Mucosa of stomach (tissue), 1 donor: ENCODE results near the gene CYTH1.

Source experiments
- H3K27me3 ChIP-seq: one replicate; pipeline ENCODE4 v1.7.0; 2013; ENCODE audit warnings: mild to moderate bottlenecking, low read length; ENCODE audit not compliant: control insufficient read depth, insufficient read depth
- H3K36me3 ChIP-seq: one replicate; pipeline ENCODE4 v1.7.0; 2013; ENCODE audit warnings: low read length; ENCODE audit not compliant: control insufficient read depth, insufficient read depth
- H3K4me1 ChIP-seq: one replicate; pipeline ENCODE4 v1.7.0; 2013; ENCODE audit warnings: mild to moderate bottlenecking, low read length; ENCODE audit not compliant: control insufficient read depth, insufficient read depth
- H3K4me3 ChIP-seq: one replicate; pipeline ENCODE4 v1.7.0; 2013; ENCODE audit warnings: low read length
- H3K9ac ChIP-seq: one replicate; pipeline ENCODE4 v1.7.0; 2013; ENCODE audit warnings: mild to moderate bottlenecking, low read length, moderate library complexity
- H3K9me3 ChIP-seq: one replicate; pipeline ENCODE4 v1.7.0; 2013; ENCODE audit warnings: mild to moderate bottlenecking, low read length, moderate library complexity; ENCODE audit not compliant: control insufficient read depth
- donor health status: Pancreatic carcinoma.

The CYTH1 gene

GRCh38 chr17:78712043-78712442, 70.0 kb downstream of the CYTH1 start:
- H3K9ac ChIP-seq = no peak overlapping the region
- H3K27me3 ChIP-seq = no peaks in the 10 kb centered on the region
- H3K9me3 ChIP-seq = no peaks in the 10 kb centered on the region
- no peaks in the 10 kb centered on the region for H3K36me3 ChIP-seq
- no peak overlapping the region for H3K4me3 ChIP-seq
- peaks cover 43% of the 10 kb centered on the region for H3K4me1 ChIP-seq

DNA sequence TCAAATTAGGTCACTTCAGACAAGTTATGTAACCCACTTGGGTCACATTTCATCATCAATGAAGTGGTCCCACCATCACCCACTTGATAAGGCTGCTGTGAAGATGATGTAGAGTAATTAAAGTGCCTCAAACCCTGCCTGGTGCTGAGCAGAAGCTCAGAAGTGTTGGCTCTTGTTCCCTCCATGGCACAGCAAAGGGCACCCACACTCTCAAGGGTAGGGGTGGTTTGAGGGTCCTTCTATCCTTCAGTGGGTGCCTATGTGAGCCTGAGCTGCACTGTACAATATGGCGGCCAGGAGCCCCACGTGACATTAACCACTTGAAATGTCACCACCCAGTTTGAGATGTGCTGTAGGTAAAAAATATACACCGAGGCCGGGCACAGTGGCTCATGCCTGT, 71.5 kb downstream of the CYTH1 start:
- H3K9me3 ChIP-seq = no peaks in the 10 kb centered on the region
- H3K9ac ChIP-seq = no peak overlapping the region
- no peaks in the 10 kb centered on the region for H3K27me3 ChIP-seq
- no peaks in the 10 kb centered on the region for H3K36me3 ChIP-seq
- H3K4me3 ChIP-seq = no peak overlapping the region
- peaks cover 29% of the 10 kb centered on the region for H3K4me1 ChIP-seq

DNA sequence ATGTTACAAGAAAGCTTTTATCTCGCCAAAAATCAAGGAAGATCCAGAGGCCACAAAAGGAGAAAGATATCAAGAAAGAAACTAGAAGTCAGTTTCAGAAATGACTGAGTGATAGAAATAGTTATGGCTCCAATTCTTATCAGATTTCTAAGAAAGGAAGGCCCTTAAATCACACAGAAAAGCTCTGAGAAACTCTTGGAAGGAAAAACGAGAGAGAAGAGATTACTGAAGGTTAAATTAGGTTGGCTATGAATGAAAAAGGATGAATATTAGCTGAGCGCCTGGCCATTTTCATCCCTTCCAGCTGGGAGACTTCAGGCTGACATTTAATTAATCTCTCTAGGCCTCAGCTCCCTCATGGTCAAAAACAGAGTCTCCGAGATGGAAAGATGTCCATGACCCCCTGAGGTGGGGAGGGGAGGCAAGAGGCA, 72.3 kb downstream of the CYTH1 start:
- H3K27me3 ChIP-seq = no peaks in the 10 kb centered on the region
- no peaks in the 10 kb centered on the region for H3K9me3 ChIP-seq
- H3K9ac ChIP-seq = no peak overlapping the region
- peaks cover 23% of the 10 kb centered on the region for H3K4me1 ChIP-seq
- H3K36me3 ChIP-seq = no peaks in the 10 kb centered on the region
- H3K4me3 ChIP-seq = no peak overlapping the region

GRCh38 chr17:78709119-78709681, 72.9 kb downstream of the CYTH1 start:
- H3K27me3 ChIP-seq = no peaks in the 10 kb centered on the region
- no peaks in the 10 kb centered on the region for H3K36me3 ChIP-seq
- peaks cover 17% of the 10 kb centered on the region for H3K4me1 ChIP-seq
- no peaks in the 10 kb centered on the region for H3K9me3 ChIP-seq
- H3K4me3 ChIP-seq = no peak overlapping the region
- H3K9ac ChIP-seq = no peak overlapping the region

DNA sequence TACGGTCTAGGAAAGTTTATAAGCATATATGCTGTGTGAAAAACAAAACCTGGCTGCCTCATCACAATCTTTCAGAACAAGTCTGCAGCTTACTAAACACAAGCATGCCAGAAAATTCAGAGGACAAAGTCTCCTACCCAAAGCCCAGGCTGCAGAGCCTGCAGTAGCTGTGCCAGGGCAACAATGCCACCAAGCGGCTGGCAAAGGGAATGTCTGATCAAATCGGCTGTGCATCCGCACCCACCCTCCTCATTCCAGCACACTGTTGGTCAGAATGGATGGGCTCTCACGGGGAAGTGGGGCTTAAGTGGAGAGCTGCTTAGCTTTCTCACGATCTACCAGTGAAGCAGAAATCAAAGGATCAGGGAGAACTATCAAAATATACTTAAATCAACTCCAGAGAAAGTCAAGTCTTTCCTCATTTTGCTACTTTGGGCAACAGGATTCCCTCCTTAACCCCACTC, 73.5 kb downstream of the CYTH1 start:
- Histone ChIP-seq H3K9me3 (no peaks in the 10 kb centered on the region), H3K9ac (no peak overlapping the region), H3K36me3 (no peaks in the 10 kb centered on the region), H3K4me1 (peaks cover 17% of the 10 kb centered on the region), H3K27me3 (no peaks in the 10 kb centered on the region), H3K4me3 (no peak overlapping the region)

GRCh38 chr17:78707923-78708322, 74.2 kb downstream of the CYTH1 start:
- H3K36me3 ChIP-seq = no peaks in the 10 kb centered on the region
- no peak overlapping the region for H3K4me3 ChIP-seq
- H3K4me1 ChIP-seq = peaks cover 17% of the 10 kb centered on the region
- H3K9me3 ChIP-seq = no peaks in the 10 kb centered on the region
- H3K27me3 ChIP-seq = no peaks in the 10 kb centered on the region
- H3K9ac ChIP-seq = no peak overlapping the region

DNA sequence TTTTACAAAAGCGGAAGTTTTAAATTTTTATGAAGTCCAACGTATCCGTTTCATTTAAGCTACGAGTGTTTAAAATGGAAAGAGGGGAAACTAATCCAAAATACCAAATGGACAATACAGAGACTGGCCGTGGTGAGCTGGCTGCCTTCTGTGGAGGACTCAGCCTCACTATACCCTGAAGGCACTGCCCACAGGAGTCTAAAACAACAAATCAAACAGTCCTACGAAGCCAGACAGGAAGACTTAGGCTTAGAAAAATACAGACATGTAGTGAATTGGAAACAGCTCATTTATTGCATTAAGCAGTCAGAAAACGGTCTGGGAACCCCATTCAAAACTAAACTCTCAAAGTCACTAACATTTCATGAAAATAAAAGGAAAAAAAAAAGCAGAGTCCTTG, 75.1 kb downstream of the CYTH1 start:
- Histone ChIP-seq H3K4me1 (peaks cover 17% of the 10 kb centered on the region), H3K4me3 (no peak overlapping the region), H3K9ac (no peak overlapping the region), H3K27me3 (no peaks in the 10 kb centered on the region), H3K36me3 (no peaks in the 10 kb centered on the region), H3K9me3 (no peaks in the 10 kb centered on the region)

DNA sequence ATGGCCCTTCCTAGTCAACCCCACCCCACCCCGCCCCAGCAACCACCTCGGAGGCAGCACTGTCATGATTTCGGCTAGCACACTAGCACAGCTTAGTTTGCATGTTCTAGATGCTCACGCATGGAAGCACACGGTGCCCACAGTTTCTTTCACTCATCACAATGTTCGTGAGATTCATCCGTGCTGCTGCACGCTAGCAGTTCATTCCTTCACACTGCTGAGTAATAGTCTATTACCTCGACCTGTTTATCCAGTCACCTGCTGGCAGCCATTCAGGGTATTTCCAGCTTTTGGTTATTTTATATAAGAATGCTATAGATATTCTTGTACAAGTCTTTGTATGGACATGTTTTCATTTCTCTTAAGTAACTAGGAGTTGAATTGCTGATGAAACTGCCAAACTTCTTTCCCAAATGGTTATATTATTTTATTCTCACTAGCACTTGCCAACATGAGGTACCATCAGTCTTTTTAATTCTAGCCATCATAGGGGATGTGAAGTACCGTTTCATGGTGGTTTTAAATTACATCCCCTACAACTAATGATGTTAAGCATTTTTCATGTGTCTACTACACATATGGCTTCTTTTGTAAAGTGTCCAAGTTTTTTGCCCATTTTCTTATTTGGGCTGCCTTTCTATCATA, 75.7 kb downstream of the CYTH1 start:
- H3K4me3 ChIP-seq = no peak overlapping the region
- no peaks in the 10 kb centered on the region for H3K36me3 ChIP-seq

DNA sequence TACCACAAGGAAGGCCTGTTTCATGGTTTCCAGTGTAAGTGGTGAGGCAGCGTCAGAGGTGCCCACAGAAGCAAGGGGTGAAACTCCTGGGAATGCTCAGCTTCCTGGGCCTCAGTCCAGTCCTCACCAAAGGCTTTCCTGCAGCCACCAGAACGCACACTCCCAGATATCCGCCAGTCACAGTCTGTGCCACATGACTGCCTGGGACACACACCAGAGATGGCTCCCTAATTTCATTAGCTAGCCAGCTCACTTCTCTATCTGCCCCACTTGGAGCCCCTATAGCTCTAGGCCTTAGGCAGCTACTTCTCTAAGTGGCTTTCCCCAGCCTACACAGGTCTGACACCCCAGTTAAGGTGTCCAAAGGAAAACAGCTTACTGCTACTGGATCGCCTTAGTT, 77.0 kb downstream of the CYTH1 start:
- H3K4me1 ChIP-seq = peaks cover 11% of the 10 kb centered on the region
- H3K4me3 ChIP-seq = no peak overlapping the region
- no peak overlapping the region for H3K9ac ChIP-seq
- peaks cover 2% of the 10 kb centered on the region for H3K36me3 ChIP-seq
- H3K9me3 ChIP-seq = no peaks in the 10 kb centered on the region
- no peaks in the 10 kb centered on the region for H3K27me3 ChIP-seq

More for the DNA sequence above, 75.7 kb downstream of the CYTH1 start:
- H3K27me3 ChIP-seq = no peaks in the 10 kb centered on the region
- no peak overlapping the region for H3K9ac ChIP-seq
- H3K9me3 ChIP-seq = no peaks in the 10 kb centered on the region
- peaks cover 17% of the 10 kb centered on the region for H3K4me1 ChIP-seq

GRCh38 chr17:78704594-78704993, 77.5 kb downstream of the CYTH1 start:
- Histone ChIP-seq H3K9ac (no peak overlapping the region), H3K9me3 (no peaks in the 10 kb centered on the region), H3K4me1 (peaks cover 6% of the 10 kb centered on the region), H3K36me3 (peaks cover 7% of the 10 kb centered on the region), H3K4me3 (no peak overlapping the region), H3K27me3 (no peaks in the 10 kb centered on the region)

GRCh38 chr17:78697554-78698343, 84.3 kb downstream of the CYTH1 start:
- Histone ChIP-seq H3K36me3 (peaks cover 13% of the 10 kb centered on the region), H3K9ac (no peak overlapping the region), H3K4me3 (no peak overlapping the region), H3K4me1 (no peaks in the 10 kb centered on the region), H3K9me3 (no peaks in the 10 kb centered on the region), H3K27me3 (no peaks in the 10 kb centered on the region)

DNA sequence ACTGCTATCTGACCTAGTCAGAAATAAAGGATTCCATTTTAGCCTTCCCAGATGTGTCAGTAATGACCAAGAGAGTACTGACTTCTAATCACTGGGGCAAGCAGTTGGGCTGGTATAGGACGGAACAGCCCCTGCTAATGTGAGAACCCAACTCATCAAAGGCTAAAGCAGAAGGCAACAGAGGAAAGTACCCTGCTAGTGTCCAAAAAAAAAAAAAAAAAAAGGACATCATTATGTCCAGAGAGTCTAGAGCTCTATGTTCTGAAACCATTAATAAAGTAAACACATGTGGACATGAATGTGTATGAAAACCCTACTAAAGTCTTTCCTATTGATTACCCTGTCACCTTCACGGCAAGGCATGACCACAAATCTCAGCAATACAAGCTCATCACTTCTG, 85.0 kb downstream of the CYTH1 start:
- Histone ChIP-seq H3K9ac (no peak overlapping the region), H3K36me3 (peaks cover 18% of the 10 kb centered on the region), H3K9me3 (no peaks in the 10 kb centered on the region), H3K4me3 (no peak overlapping the region), H3K4me1 (no peaks in the 10 kb centered on the region), H3K27me3 (no peaks in the 10 kb centered on the region)
